ENCODE measurements around the gene TULP4.

- TF ChIP-seq CTCF (IDR thresholded peaks at IDR 0.05), result no peak
- TF ChIP-seq EZH2 (IDR thresholded peaks at IDR 0.05; ENCODE audit: borderline replicate concordance, insufficient read depth, low read depth, low read length, poor library complexity, severe bottlenecking), result no peak
These were observed 189.3 kb downstream of the TULP4 start for GRCh38 chr6:158501360-158502262.
